Glomerular endothelial cell (primary cell): ENCODE data around the gene SLC25A21. TPM values are rescaled to one million over a fixed set of nuclear protein-coding genes. Genes with fewer than 3 reads are reported as not detected.

ENCODE experiments used
- DNase-seq: peaks from one replicate; pipeline ENCODE4 v3.0.0-alpha.2; 2011; ENCODE audit warnings: low read depth, low spot score; ENCODE audit errors: extremely low read depth
- total RNA-seq: library from RNA; depleted of rRNA; stranded (reverse); fragments of >200 nt; gene quantifications from 2 replicates; pipeline ENCODE4 v1.2.3, GENCODE V29; 2015

SLC25A21 gene
- total RNA-seq, 1 donor from 2014 or later: 0.58 TPM

DNA sequence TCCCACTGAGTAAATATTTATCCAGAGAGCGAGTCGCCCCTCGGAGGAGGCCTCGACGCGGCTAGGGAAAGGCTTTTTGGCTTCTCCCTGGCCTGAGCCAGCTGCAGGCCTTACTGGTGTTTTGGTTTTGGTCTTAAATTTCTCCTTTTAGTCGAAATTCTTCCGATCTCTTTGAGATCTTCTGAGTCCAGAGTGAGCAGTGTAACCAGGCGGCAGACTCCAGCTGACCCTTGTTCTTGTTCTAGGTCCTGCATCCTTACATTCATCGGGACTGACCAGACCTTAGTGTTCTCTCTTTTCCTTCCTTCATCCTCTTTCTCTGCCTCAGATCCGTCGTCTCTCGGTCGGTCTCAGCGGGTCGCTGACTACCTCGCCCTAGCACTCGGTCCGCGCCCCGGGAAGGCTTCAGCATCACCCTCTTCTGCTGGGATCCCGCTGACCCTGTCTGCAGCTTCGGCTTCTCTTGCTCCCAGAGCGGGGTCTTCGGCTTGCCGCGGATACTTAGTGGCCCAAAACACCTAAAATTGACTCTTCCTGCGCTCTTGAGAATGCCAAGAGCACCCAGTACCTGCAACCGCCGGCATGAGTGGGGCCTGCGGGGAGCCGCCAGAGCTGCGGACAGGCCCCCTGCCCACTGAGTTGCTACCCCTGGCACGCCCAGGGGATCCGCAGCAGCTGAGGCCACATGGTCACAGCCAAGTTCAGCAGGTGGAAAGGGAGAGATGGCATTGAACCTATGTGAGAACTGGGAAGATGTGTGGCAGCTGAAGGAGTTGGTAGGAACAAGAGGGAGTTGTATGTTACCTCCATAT lies 513.2 kb downstream of the SLC25A21 start:
- DNase-seq: no peak

GRCh38 chr14:36658123-36659009 lies 514.0 kb downstream of the SLC25A21 start:
- no peak for DNase-seq

- DNase-seq: no peak
Measured at GRCh38 chr14:36657399-36658122, 514.8 kb downstream of the SLC25A21 start.

- DNase-seq: no peak
Measured at GRCh38 chr14:36656687-36657398, 515.6 kb downstream of the SLC25A21 start.

DNA sequence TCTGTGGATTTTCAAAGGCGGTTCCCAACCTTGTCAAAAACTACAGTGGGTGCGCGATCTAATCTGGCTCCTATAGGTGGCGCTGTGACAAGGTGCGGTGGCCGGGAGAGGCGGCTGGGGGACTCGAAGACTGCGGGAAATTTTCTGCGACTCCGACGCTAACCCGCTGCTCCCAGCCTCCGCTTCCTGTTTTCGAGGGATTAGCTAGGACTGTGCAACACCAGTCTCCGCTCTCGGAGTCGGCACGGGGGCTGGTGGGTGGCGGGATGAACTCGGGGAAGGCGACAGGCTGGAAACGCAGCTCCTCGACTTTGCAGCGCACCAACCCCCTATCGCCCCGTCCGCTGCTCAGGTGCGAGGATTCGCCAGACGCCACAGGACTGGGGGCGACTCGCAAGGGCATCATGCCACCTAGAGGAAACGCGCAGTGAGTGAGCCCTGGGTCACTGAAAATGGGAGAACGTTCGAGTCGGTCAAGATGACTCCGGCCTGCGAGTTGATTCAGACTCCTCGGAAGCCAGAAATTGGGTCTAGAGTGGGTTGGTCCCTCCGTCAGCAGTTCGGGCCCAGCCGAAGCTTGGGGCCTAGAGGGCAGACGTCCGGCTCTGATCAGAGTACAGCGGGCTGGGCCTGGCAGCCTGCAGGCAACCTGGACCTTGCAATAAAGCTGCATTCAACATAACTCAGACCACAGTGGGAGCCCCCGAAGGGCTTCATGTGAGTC lies 516.3 kb downstream of the SLC25A21 start:
- DNase-seq: no peak

DNA sequence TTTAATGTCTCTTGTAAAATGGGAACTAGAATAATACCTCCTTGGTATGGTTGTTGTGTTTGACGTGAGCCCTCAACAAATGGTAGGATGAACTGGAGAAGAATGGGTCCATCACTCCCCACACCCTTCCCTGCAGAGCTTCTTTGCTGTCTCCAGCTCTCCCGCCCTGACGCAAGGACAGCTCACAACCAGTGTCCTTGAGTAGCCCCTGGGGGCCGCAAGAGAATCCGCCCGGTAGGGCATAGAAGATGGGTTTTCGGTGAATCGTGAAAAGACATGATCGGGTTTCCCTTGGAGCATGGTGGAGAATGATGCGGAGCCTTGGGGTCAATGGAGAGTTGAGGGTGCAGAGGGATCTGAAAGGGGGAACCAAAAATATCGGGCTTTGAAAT lies 516.8 kb downstream of the SLC25A21 start:
- no peak for DNase-seq

DNA sequence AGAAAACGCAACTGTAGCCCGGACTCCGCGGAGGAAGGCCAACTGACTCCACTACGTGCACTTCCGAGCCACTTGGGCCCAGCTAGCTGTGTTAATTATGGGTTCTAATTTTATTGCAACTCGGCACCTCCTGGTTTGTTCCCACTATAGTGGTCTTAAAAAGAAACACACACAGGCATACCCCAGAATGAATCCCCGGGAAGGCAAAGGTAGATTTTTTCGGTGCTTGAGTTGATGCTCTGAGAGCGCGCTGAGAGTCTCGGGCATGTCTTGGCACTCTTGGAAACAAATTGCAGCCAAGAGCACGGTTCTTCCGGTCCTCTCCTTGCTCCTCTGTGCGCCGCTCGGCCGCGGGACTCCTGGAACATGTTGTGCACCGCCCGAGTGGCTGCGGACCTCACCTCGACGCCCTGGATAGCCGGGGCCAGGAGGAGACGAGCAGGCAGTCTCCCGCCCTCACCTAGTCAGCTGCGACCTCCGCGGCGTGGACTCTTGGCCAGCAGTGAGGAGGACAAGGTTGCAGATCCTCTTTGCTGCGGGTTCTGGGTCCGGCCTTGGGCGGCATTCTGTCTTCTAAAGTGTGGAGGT lies 517.5 kb downstream of the SLC25A21 start:
- DNase-seq: no peak

DNA sequence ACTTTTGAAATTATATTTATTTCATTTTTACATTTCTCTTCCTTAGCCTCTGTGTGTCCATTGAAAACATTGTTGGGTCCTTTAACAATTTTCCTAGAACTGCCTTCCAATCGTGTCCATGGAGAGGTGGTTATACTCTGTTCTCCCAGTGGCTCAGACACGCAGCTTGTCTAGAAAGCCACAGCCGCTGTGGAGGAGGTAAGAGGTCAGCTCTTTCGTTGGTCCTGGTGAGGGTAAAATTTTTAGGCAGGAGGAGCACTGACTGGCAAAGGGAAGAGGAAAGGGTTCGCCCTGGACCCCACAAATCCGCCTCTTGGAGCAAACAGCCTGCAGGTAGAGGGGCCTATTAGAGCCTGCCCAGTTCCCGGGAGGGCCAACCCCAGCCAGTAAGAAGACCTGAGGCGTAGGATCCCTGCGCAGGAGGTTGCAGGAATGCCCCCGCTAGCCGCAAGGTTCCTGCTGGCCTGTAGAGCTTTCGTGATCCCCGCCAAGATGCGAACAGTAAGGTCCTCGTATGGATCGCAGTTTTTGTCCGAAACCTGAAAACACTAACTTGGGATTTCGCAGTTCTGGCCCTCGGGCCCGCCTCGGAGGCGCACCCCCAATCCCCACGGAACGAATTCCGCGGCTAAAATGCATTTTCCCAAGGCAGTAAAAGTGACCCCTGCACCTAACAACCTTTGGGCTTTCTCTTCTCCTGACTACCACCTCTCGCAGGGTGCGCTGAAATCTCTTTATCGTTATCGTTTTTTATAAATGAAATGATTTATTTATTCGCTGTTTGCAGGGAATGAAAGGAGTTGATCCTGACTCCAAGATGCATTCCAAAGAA lies 518.2 kb downstream of the SLC25A21 start:
- no peak for DNase-seq

DNA sequence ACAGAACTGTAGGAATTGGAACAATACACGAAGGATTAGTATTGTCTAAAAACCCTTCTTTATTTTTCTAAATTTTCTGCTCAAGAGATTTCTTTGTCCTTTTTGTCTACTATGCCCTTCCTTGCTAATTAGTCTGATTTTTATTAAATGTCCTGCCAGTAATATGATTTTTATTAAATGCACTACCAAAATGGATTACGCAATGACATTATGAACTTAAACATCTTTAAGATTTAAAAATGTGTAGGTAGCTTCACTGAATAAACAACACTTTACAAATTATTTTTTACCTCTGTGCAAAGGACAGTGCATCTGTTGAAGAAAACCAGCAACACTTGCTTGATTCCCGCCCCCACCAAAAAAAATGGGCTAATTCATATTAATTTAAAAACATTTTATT lies 519.0 kb downstream of the SLC25A21 start:
- no peak for DNase-seq

GRCh38 chr14:36652542-36653201 lies 519.7 kb downstream of the SLC25A21 start:
- DNase-seq: no peak

DNA sequence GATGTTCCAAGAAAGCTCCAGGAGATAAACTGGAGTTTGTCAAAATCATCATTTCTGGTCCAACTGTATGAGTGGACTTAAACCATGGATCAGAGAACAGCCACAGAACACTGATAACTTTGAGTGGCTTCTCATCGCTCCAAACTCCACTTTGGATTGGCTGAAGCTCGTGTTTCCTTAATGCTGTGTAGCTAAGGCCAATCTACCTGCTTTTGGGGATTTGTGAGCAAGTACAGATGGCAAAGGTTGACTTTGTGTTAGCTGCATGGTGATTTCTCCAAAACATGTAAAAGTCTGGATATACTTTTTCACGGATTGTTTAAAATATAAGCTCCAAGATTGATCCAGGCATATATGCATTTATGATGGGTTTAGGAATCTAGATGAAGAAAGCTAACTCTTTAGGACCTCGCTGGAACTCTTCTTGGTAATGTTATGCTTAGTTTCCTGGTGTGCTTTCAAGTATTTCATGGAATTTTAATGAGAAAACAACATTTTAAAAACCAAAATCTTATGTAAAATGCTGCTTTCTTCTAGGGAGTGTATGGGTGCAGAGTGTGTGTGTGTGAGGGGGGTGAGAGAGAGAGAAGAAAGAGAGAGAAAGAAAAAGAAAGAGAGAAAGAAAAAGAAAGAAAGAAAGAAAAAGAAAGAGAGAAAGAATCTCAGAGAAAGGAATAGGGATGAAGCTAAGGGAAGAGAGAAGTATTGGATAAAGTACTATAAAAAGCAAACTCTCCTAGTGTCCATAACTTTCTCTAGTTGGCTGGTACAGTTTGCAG lies 522.3 kb downstream of the SLC25A21 start:
- no peak for DNase-seq

DNA sequence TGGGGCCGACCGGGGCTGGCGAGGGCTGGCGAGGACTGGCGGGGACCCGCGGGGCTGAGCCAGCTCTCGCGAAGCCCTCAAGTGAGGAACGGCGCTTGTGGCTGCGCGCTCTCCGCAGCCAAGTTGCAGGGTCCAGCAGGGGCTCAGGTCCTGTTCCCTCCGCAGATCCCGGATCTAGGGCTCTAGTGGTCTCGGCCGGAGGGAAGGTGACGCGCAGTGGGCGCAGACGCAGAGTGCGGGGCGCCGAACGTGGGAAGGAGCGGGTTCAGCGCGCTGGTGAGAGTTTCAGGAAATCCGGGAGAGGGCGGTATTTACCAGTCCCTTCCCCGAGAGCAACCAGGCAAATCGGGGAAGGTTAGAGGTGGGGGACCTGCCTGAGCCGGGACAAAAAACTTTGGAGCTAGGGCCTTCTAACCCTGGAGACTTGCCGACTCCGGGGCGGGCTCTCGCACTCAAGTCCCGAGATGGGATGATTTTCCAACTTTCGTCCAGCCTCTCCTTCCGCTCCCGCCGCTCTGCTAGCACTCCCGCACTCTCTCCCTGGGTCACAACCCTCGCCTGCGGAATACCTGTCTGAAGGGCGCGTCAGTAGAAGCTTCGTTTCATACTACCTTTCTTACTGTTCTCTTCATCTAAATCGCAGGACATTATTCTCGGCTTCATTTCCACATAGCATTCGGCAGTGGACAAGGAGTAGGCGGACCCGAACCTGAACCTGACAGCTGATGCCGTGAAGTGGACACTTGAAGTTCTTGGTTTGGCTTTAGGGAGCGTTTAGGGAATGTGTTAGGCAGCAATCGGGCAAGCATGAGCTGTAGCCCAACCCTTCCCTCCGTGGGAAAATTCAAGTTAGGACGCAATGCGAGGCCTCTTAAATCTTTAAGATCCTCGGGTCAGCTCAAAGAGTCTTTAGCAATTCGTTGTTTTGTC lies 524.3 kb downstream of the SLC25A21 start:
- no peak for DNase-seq

- DNase-seq: no peak
Measured at GRCh38 chr14:36647417-36647823, 525.0 kb downstream of the SLC25A21 start.

GRCh38 chr14:36646664-36647416 lies 525.6 kb downstream of the SLC25A21 start:
- DNase-seq: no peak

DNA sequence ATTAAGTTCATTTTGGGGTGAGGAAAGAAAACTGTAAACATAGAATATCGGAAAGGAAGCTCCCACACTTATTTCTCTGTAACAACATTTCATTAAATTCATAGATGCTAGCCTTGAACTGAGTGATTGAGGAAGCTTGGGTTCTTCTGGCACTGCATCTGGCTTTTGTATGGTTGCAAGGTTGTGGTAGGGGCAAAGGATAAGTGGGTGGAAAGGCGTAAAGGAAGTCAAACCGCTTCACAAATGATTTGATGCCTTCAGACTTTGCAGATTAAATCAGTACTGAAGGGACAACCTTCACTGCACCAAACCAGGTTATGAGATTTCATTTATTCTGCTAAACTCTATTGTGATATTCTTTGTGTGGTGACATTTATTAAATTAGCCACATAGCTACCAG lies 538.8 kb downstream of the SLC25A21 start:
- no peak for DNase-seq
